ENCODE data around the gene HHATL. TPM values are rescaled to one million over a fixed set of nuclear protein-coding genes. Genes with fewer than 3 reads are reported as not detected.
A peak's percentile ranks its signal among the peaks of the same experiment; 100 is the strongest.

Gene HHATL
- total and polyA plus RNA-seq, 2 of the 8 experiments (the other 6 are each of a cell fraction or from before 2014, with no cell fraction given), result 0.18 TPM; not detected in 1

DNA sequence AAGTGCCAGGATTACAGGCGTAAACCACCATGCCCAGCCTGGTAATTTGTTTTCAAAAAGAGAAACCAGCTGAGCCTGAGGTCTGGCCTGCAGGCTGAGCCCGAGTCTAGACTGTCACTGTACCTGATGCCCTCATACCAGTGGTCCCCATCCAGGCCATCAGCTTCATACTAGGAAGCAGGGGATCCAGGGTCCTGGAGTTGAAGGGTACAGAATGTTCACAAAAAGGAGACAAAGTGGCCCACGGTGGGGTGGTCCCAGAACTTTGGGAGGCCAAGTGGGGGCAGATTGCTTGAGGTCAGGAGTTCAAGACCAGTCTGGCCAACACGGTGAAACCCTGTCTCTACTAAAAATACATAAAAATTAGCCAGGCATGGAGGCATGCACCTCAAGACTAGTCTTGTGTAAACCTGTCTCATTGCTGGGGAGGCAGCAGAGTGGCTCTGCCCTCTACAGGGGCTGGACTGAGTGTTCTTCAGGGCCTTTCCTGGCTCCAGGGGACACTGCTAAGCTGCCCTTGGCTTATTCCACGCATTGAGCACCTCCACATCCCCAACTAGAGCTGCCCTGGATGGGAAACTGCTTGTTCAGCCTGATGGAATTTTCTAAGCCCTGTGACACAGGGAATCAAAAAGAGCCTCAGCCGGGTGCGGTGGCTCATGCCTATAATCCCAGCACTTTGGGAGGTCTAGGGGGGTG, 7.9 kb upstream of the HHATL start:
- ChIA-PET CTCF (ENCODE audit: partially characterized antibody) (interaction anchor here (1.1 to 11.4 kb wide), 13 partner anchors 8 to 56 kb away, joined by 3 to 53 read pairs (median 5); partner anchors contain the start of genes HHATL and KLHL40), POLR2A (ENCODE audit: partially characterized antibody) (interaction anchor here (1.1 to 2.1 kb wide), 2 partner anchors 23 to 61 kb away, joined by 4 to 5 read pairs; no protein-coding TSS in a partner anchor)
- Histone ChIP-seq H3K23ac (ENCODE audit: insufficient read length) (no peak overlapping the region), H2BK20ac (ENCODE audit: low read length) (no peak overlapping the region), H3K23me2 (ENCODE audit: low read depth, low read length) (no peaks in the 10 kb centered on the region), H3K14ac (ENCODE audit: insufficient read length) (no peak overlapping the region), H3K4me1 (replicated peaks in 1 of 4; ENCODE audit: control insufficient read depth in 3 of 4, insufficient read depth in 4 of 4, low read length in 3 of 4) (no peaks in the 10 kb centered on the region; a peak in 2 of 7 replicates), H3K9me3 (ENCODE audit: insufficient read depth in 2 of 2, low read depth in 1 of 2, low read length in 1 of 2) (no peaks in the 10 kb centered on the region), H2BK12ac (ENCODE audit: low read depth, low read length) (no peak overlapping the region), H4K20me1 (replicated peaks in 1 of 2; ENCODE audit: control insufficient read depth in 1 of 2, insufficient read depth in 2 of 2, low read length in 2 of 2) (no peaks in the 10 kb centered on the region), H2BK5ac (ENCODE audit: low read depth, low read length) (no peak overlapping the region), H2AFZ (ENCODE audit: low read length) (no peak overlapping the region), H3K4me3 (ENCODE audit: extremely low read depth in 1 of 4, insufficient read depth in 2 of 4, low read depth in 3 of 4, low read length in 4 of 4) (no peak overlapping the region), H3K4ac (replicated peaks; ENCODE audit: insufficient read length, low read depth, low read length) (no peak overlapping the region), H4K5ac (ENCODE audit: insufficient read length, low read depth, low read length) (no peak overlapping the region), H3K79me1 (ENCODE audit: low read depth, low read length) (no peaks in the 10 kb centered on the region), H4K91ac (replicated peaks; ENCODE audit: insufficient read length, low read length) (no peak overlapping the region), H2AK5ac (ENCODE audit: low read depth, low read length) (no peak overlapping the region), H3K27me3 (replicated peaks in 1 of 4; ENCODE audit: control insufficient read depth in 3 of 4, extremely low read depth in 1 of 4, insufficient read depth in 3 of 4, low read length in 3 of 4) (no peaks in the 10 kb centered on the region; a peak in 1 of 7 replicates), H3K4me2 (ENCODE audit: insufficient read depth in 1 of 2, low read depth in 2 of 2, low read length in 2 of 2) (no peak overlapping the region), H3K56ac (replicated peaks; ENCODE audit: insufficient read length, low read depth, low read length) (no peak overlapping the region), H2BK120ac (replicated peaks; ENCODE audit: low read depth, low read length) (no peak overlapping the region), H3K18ac (ENCODE audit: extremely low read depth, low read length) (no peak overlapping the region), H3K27ac (ENCODE audit: low read depth, low read length) (no peak overlapping the region), H3K79me2 (ENCODE audit: control insufficient read depth in 1 of 2, insufficient read depth in 2 of 2, low read length in 2 of 2) (no peaks in the 10 kb centered on the region), H4K8ac (ENCODE audit: extremely low read depth, insufficient read depth, low read length) (no peak overlapping the region), H3K36me3 (ENCODE audit: control insufficient read depth in 2 of 4, insufficient read depth in 4 of 4, low read length in 3 of 4) (no peaks in the 10 kb centered on the region), H3K9ac (replicated peaks in 1 of 4; ENCODE audit: extremely low read depth in 1 of 4, low read depth in 3 of 4, low read length in 3 of 4) (no peak overlapping the region), H2BK15ac (ENCODE audit: low read length) (no peak overlapping the region)
- TF ChIP-seq TAF7 (optimal IDR thresholded peaks at IDR 0.05; ENCODE audit: borderline replicate concordance, low read depth, low read length), result no peak
- no peak for TF ChIP-seq POU5F1 (IDR thresholded peaks at IDR 0.05; ENCODE audit: low read depth, low read length)
- TF ChIP-seq, protein P1, sequence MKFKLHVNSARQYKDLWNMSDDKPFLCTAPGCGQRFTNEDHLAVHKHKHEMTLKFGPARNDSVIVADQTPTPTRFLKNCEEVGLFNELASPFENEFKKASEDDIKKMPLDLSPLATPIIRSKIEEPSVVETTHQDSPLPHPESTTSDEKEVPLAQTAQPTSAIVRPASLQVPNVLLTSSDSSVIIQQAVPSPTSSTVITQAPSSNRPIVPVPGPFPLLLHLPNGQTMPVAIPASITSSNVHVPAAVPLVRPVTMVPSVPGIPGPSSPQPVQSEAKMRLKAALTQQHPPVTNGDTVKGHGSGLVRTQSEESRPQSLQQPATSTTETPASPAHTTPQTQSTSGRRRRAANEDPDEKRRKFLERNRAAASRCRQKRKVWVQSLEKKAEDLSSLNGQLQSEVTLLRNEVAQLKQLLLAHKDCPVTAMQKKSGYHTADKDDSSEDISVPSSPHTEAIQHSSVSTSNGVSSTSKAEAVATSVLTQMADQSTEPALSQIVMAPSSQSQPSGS (IDR thresholded peaks at IDR 0.05; ENCODE audit: low read length), result no peak
- TF ChIP-seq RXRA (IDR thresholded peaks at IDR 0.05; ENCODE audit: insufficient read depth, low read depth, low read length), result no peak
- no peak for TF ChIP-seq BACH1 (IDR thresholded peaks at IDR 0.05; ENCODE audit: low read length)
- FAIRE-seq (no peak), DNase-seq (ENCODE audit: low read depth in 1 of 2, low spot score in 2 of 2) (peak in 1 of 2 experiments; percentile 24)
- 89% methylated on average over 7 of the region's 7 CpGs; no CpG with 5 or more reads in 1 of the 2 experiments for WGBS, 2 experiments (ENCODE audit: extremely low coverage in 1 of 2, insufficient coverage in 1 of 2, insufficient read length in 1 of 2, insufficient replicate concordance in 2 of 2, low coverage in 1 of 2, low lambda C conversion rate in 2 of 2, missing lambda C conversion rate in 1 of 2)
